H1 (cell line): ENCODE results near the gene CHD9. TPM values are rescaled to one million over a fixed set of nuclear protein-coding genes. Genes with fewer than 3 reads are reported as not detected.
A peak's percentile ranks its signal among the peaks of the same experiment; 100 is the strongest.

Experiments used
- CTCF ChIA-PET: fragments of 300-600 bp; sonication (Branson Sonifier 250); formaldehyde crosslinking; loops from one replicate; lab custom pipeline; 2021; ENCODE audit not compliant: partially characterized antibody; lab: Charles Lee
- POLR2A ChIA-PET: fragments of 300-600 bp; sonication (Branson Sonifier 250); formaldehyde crosslinking; loops from one replicate; lab custom pipeline; 2021; ENCODE audit warnings: inconsistent platforms; ENCODE audit not compliant: partially characterized antibody; lab: Charles Lee
- DNase-seq, 2 experiments: peaks; one replicate each; pipeline versions ENCODE4 v3.0.0 to v3.0.0-alpha.2; 2010 to 2022; ENCODE audit warnings: low spot score in 2 of 2, low read depth in 1 of 2, mixed read lengths in 1 of 2
- FAIRE-seq: peaks from 2 replicates; lab custom pipeline; 2011; peaks lifted over from hg19 to GRCh38; lab: Jason Lieb, UNC
- H2AFZ ChIP-seq: 2 replicates; pipeline ENCODE4 v1.8.1; 2012; ENCODE audit warnings: low read length, inconsistent platforms
- H2AK5ac ChIP-seq: 2 replicates; pipeline ENCODE4 v1.6.1; 2013; ENCODE audit warnings: low read depth, low read length
- H2BK120ac ChIP-seq: replicated peaks from 2 replicates; pipeline ENCODE3; 2013; ENCODE audit warnings: low read depth, low read length, inconsistent platforms
- H2BK12ac ChIP-seq: 2 replicates; pipeline ENCODE4 v1.6.1; 2013; ENCODE audit warnings: low read depth, low read length
- H2BK15ac ChIP-seq: 2 replicates; pipeline ENCODE4 v1.6.1; 2013; ENCODE audit warnings: low read length
- H2BK20ac ChIP-seq: 2 replicates; pipeline ENCODE4 v1.6.1; 2013; ENCODE audit warnings: low read length
- H2BK5ac ChIP-seq: 2 replicates; pipeline ENCODE4 v1.6.1; 2013; ENCODE audit warnings: low read depth, low read length
- H3K14ac ChIP-seq: 2 replicates; pipeline ENCODE4 v1.6.1; 2013; ENCODE audit warnings: inconsistent platforms; ENCODE audit not compliant: insufficient read length
- H3K18ac ChIP-seq: 2 replicates; pipeline ENCODE4 v1.6.1; 2013; ENCODE audit warnings: low read length; ENCODE audit errors: extremely low read depth
- H3K23ac ChIP-seq: 2 replicates; pipeline ENCODE4 v1.6.1; 2013; ENCODE audit warnings: inconsistent platforms; ENCODE audit not compliant: insufficient read length
- H3K23me2 ChIP-seq: 2 replicates; pipeline ENCODE4 v1.6.1; 2013; ENCODE audit warnings: low read depth, low read length
- H3K27ac ChIP-seq: 2 replicates; pipeline ENCODE4 v1.6.1; 2011; ENCODE audit warnings: low read depth, low read length, inconsistent platforms
- H3K27me3 ChIP-seq, 4 experiments: replicated peaks in 1 of 4; 1 replicate in 1 of 4; 2 replicates in 3 of 4; pipeline versions ENCODE4 v1.6.1 to v1.8.1; 2011 to 2013; ENCODE audit warnings: low read length in 3 of 4, mild to moderate bottlenecking in 3 of 4, inconsistent platforms in 2 of 4, mixed read lengths in 2 of 4, moderate library complexity in 1 of 4; ENCODE audit not compliant: control insufficient read depth in 3 of 4, insufficient read depth in 3 of 4; ENCODE audit errors: extremely low read depth in 1 of 4
- H3K36me3 ChIP-seq, 4 experiments: 2 replicates each; pipeline versions ENCODE4 v1.6.1 to v1.8.1; 2011 to 2013; ENCODE audit warnings: mild to moderate bottlenecking in 4 of 4, low read length in 3 of 4, moderate library complexity in 2 of 4, control low read depth in 1 of 4, inconsistent platforms in 1 of 4; ENCODE audit not compliant: insufficient read depth in 4 of 4, control insufficient read depth in 2 of 4
- H3K4ac ChIP-seq: replicated peaks from 2 replicates; pipeline ENCODE3; 2013; ENCODE audit warnings: low read length, low read depth, mixed read lengths, inconsistent platforms; ENCODE audit not compliant: insufficient read length
- H3K4me1 ChIP-seq, 4 experiments: replicated peaks in 1 of 4; 1 replicate in 1 of 4; 2 replicates in 3 of 4; pipeline versions ENCODE4 v1.6.1 to v1.8.1; 2011 to 2013; ENCODE audit warnings: low read length in 3 of 4, inconsistent platforms in 2 of 4, mixed read lengths in 1 of 4; ENCODE audit not compliant: insufficient read depth in 4 of 4, control insufficient read depth in 3 of 4
- H3K4me2 ChIP-seq, 2 experiments: 2 replicates each; pipeline versions ENCODE4 v1.6.1 to v1.8.1; 2011 to 2013; ENCODE audit warnings: low read depth in 2 of 2, low read length in 2 of 2, control low read depth in 1 of 2, inconsistent platforms in 1 of 2, mild to moderate bottlenecking in 1 of 2; ENCODE audit not compliant: insufficient read depth in 1 of 2
- H3K4me3 ChIP-seq, 4 experiments: fragments of 200-600, 300-600 bp in 1 of 4; sonication (generic), shearing (Covaris generic), sonication (Bioruptor Twin) in 1 of 4; 2 replicates each; pipeline versions ENCODE4 v1.5.1 to v1.8.1; 2011 to 2016; ENCODE audit warnings: low read length in 4 of 4, low read depth in 3 of 4, control low read depth in 2 of 4, inconsistent platforms in 2 of 4, mild to moderate bottlenecking in 2 of 4, mixed read lengths in 1 of 4, moderate library complexity in 1 of 4; ENCODE audit not compliant: insufficient read depth in 2 of 4; ENCODE audit errors: extremely low read depth in 1 of 4
- H3K56ac ChIP-seq: replicated peaks from 2 replicates; pipeline ENCODE3; 2013; ENCODE audit warnings: low read depth, mild to moderate bottlenecking, mixed read lengths, low read length, inconsistent platforms; ENCODE audit not compliant: insufficient read length
- H3K79me1 ChIP-seq: 2 replicates; pipeline ENCODE4 v1.6.1; 2013; ENCODE audit warnings: low read depth, low read length, control low read depth
- H3K79me2 ChIP-seq, 2 experiments: 2 replicates each; pipeline versions ENCODE4 v1.6.1 to v1.8.1; 2012 to 2013; ENCODE audit warnings: low read length in 2 of 2, mild to moderate bottlenecking in 2 of 2, inconsistent platforms in 1 of 2; ENCODE audit not compliant: insufficient read depth in 2 of 2, control insufficient read depth in 1 of 2
- H3K9ac ChIP-seq, 4 experiments: replicated peaks in 1 of 4; 1 replicate in 1 of 4; 2 replicates in 3 of 4; pipeline versions ENCODE4 v1.6.1 to v1.8.1; 2011 to 2013; ENCODE audit warnings: low read depth in 3 of 4, low read length in 3 of 4, control low read depth in 2 of 4, mild to moderate bottlenecking in 2 of 4, moderate library complexity in 2 of 4, inconsistent platforms in 1 of 4; ENCODE audit errors: extremely low read depth in 1 of 4
- H3K9me3 ChIP-seq, 2 experiments: 2 replicates each; pipeline versions ENCODE4 v1.6.1 to v1.8.1; 2012 to 2013; ENCODE audit warnings: mild to moderate bottlenecking in 2 of 2, moderate library complexity in 2 of 2, control low read depth in 1 of 2, inconsistent platforms in 1 of 2, low read depth in 1 of 2, low read length in 1 of 2, mixed read lengths in 1 of 2; ENCODE audit not compliant: insufficient read depth in 2 of 2
- H4K20me1 ChIP-seq, 2 experiments: replicated peaks in 1 of 2; 2 replicates each; pipeline versions ENCODE3 to v1.8.1; 2011 to 2013; ENCODE audit warnings: inconsistent platforms in 2 of 2, low read length in 2 of 2, mild to moderate bottlenecking in 1 of 2; ENCODE audit not compliant: insufficient read depth in 2 of 2, control insufficient read depth in 1 of 2
- H4K5ac ChIP-seq: 2 replicates; pipeline ENCODE4 v1.6.1; 2013; ENCODE audit warnings: low read length, low read depth, mixed read lengths, inconsistent platforms; ENCODE audit not compliant: insufficient read length
- H4K8ac ChIP-seq: 2 replicates; pipeline ENCODE4 v1.8.0; 2013; ENCODE audit warnings: mild to moderate bottlenecking, moderate library complexity, low read length, inconsistent platforms; ENCODE audit not compliant: insufficient read depth; ENCODE audit errors: extremely low read depth
- H4K91ac ChIP-seq: replicated peaks from 2 replicates; pipeline ENCODE3; 2013; ENCODE audit warnings: low read length, mixed read lengths, inconsistent platforms; ENCODE audit not compliant: insufficient read length
- BACH1 ChIP-seq: IDR thresholded peaks from 2 replicates; pipeline ENCODE4 v1.6.1; 2012; ENCODE audit warnings: low read length, improper control_type of control experiment
- BRCA1 ChIP-seq: IDR thresholded peaks from 2 replicates; pipeline ENCODE4 v1.6.1; 2012; ENCODE audit warnings: low read depth, low read length, improper control_type of control experiment
- CREB1 ChIP-seq: IDR thresholded peaks from 2 replicates; pipeline ENCODE4 v1.6.1; 2012; ENCODE audit warnings: inconsistent platforms
- JUND ChIP-seq: IDR thresholded peaks from 2 replicates; pipeline ENCODE4 v1.6.1; 2011; ENCODE audit warnings: mild to moderate bottlenecking, improper control_type of control experiment, low read length
- RBBP5 ChIP-seq: IDR thresholded peaks from 2 replicates; pipeline ENCODE4 v1.7.1; 2012; ENCODE audit warnings: low read depth, mild to moderate bottlenecking, inconsistent platforms, low read length, moderate library complexity, borderline replicate concordance
- RNF2 ChIP-seq: fragments of 200-900, 300-1000 bp; sonication (generic); IDR thresholded peaks from 2 replicates; pipeline ENCODE4 v1.7.1; 2016; ENCODE audit warnings: borderline replicate concordance, low read depth, mild to moderate bottlenecking, antibody characterized with exemption, low read length; ENCODE audit not compliant: poor library complexity, severe bottlenecking; ENCODE audit errors: missing control alignments
- SIRT6 ChIP-seq: IDR thresholded peaks from one replicate; pipeline ENCODE4 v1.7.1; 2012; ENCODE audit warnings: low read length, inconsistent platforms
- SIX5 ChIP-seq: IDR thresholded peaks from 2 replicates; pipeline ENCODE4 v1.6.1; 2011; ENCODE audit warnings: mild to moderate bottlenecking, low read depth, low read length
- WGBS, 2 experiments: shearing (Covaris generic) in 1 of 2; methylation state at CpG; one replicate each; pipeline versions ENCODE4 v1.1.6 to v1.1.7; 2013 to 2015; ENCODE audit warnings: low lambda C conversion rate in 2 of 2, mixed read lengths in 2 of 2, inconsistent platforms in 1 of 2, low coverage in 1 of 2, missing lambda C conversion rate in 1 of 2; ENCODE audit not compliant: insufficient replicate concordance in 2 of 2, insufficient coverage in 1 of 2, insufficient read length in 1 of 2; ENCODE audit errors: extremely low coverage in 1 of 2, missing lambda C conversion rate in 1 of 2; 5-methylcytosine and 5-hydroxymethylcytosine counted together
- polyA plus RNA-seq, 7 experiments: library from polyadenylated mRNA; depleted of rRNA in 3 of 7; stranded (reverse) in 5 of 7; unstranded in 2 of 7; fragments of >200 nt in 5 of 7; fragments of 200-250 nt in 2 of 7; gene quantifications; 1 replicate in 5 of 7; 2 replicates in 1 of 7; 4 replicates in 1 of 7; pipeline versions ENCODE4 v1.2.1 to v1.2.3, GENCODE V29; 2011 to 2013; ENCODE audit warnings: missing spikeins in 2 of 7, mixed read lengths in 2 of 7
- total RNA-seq: library from RNA; stranded (reverse); fragmentation: NEBNext Ultra II Directional; extraction: Animal tissue kit (Norgen Biotek cat#: 25700); gene quantifications from 2 replicates; pipeline ENCODE4 v1.2.1, GENCODE V29; 2021
- TF ChIP-seq, protein P1 (sequence below): IDR thresholded peaks from 2 replicates; pipeline ENCODE4 v1.6.1; 2012; ENCODE audit warnings: inconsistent platforms

CHD9 gene
- total and polyA plus RNA-seq, 2 of the 8 experiments (the other 6 are each of a cell fraction or from before 2014, with no cell fraction given): 9.9 to 32.4 TPM

DNA sequence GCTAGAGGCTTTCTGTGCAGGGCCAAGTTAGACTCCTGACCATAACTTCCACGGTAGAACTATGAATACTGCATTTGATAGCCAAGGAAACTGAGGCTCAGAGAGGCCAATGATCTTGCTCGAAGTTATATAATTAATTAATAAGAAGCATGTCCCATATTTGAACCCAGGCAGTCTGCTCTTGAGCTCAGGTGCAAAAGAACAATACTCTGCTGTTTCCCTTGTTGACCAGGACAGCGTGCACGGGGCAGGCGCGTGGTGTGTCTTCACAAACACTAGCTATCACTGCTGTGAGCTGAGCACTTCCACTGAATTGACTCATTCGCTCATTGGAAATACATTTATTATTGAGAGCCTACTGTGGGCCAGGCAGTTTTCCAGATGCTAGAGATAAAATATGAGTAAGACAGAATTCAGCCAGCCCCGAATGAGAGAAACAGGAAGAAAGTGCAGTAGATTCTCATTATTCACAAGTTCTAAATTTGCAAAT is 1.6 kb downstream of the CHD9 start:
- Histone ChIP-seq H3K14ac (no peak overlapping the region), H3K4me2 (peak overlapping the region; percentile 15 to 85; a peak in 2 of 4 replicates), H3K27ac (no peak overlapping the region), H3K4ac (no peak overlapping the region), H3K79me1 (peaks cover 11% of the 10 kb centered on the region; the same call in 1 of the 2 replicates), H3K79me2 (peaks cover 0 to 44% of the 10 kb centered on the region in 2 experiments; a peak in 2 of 4 replicates), H3K27me3 (no peaks in the 10 kb centered on the region; a peak in 1 of 7 replicates), H3K23me2 (peaks cover 7% of the 10 kb centered on the region; the same call in 1 of the 2 replicates), H3K9ac (no peak overlapping the region), H4K91ac (peak overlapping the region; percentile 88), H2BK12ac (peak overlapping the region; percentile 88; the same call in 1 of the 2 replicates), H3K4me1 (peaks cover 6 to 9% (median 8%) of the 10 kb centered on the region in 4 experiments; a peak in 5 of 7 replicates), H2BK15ac (no peak overlapping the region; the same call in 1 of the 2 replicates), H4K20me1 (no peaks in the 10 kb centered on the region), H3K23ac (no peak overlapping the region), H3K9me3 (no peaks in the 10 kb centered on the region), H4K5ac (no peak overlapping the region), H2BK120ac (peak overlapping the region; percentile 74), H3K4me3 (0 out of 8 replicates have a peak overlapping the region, but pooled peaks of 1 of the 4 experiments have one; percentile 68), H2BK5ac (no peak overlapping the region), H2BK20ac (no peak overlapping the region), H3K18ac (no peak overlapping the region), H4K8ac (no peak overlapping the region), H2AFZ (no peak overlapping the region), H3K36me3 (no peaks in the 10 kb centered on the region), H3K56ac (no peak overlapping the region), H2AK5ac (peak overlapping the region; percentile 95; the same call in 1 of the 2 replicates)
- no peak for FAIRE-seq
- CTCF ChIA-PET: interaction anchor here (0.6 to 4.1 kb wide), 11 partner anchors 9 to 212 kb away, joined by 3 to 21 read pairs (median 4); no protein-coding TSS in a partner anchor
- no peak for TF ChIP-seq BRCA1
- TF ChIP-seq CREB1: no peak
- TF ChIP-seq RBBP5: no peak
- no peak for TF ChIP-seq SIRT6
- TF ChIP-seq JUND: no peak
- TF ChIP-seq, protein P1, sequence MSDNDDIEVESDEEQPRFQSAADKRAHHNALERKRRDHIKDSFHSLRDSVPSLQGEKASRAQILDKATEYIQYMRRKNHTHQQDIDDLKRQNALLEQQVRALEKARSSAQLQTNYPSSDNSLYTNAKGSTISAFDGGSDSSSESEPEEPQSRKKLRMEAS: no peak
- no peak for TF ChIP-seq RNF2
- TF ChIP-seq BACH1: no peak
- TF ChIP-seq SIX5: no peak
- 96% methylated on average over 8 of the region's 8 CpGs; no CpG with 5 or more reads in 1 of the 2 experiments for WGBS, 2 experiments
- POLR2A ChIA-PET: interaction anchor here (0.7 to 3.2 kb wide), 5 partner anchors 12 to 151 kb away, joined by 3 to 21 read pairs (median 14); no protein-coding TSS in a partner anchor
- no peak for DNase-seq
